HepG2 (cell line): ENCODE data around the gene COMMD1. TPM values are rescaled to one million over a fixed set of nuclear protein-coding genes. Genes with fewer than 3 reads are reported as not detected.

Source experiments
- ARNT ChIP-seq: fragments of 450-650 bp; IDR thresholded peaks from 2 replicates; pipeline ENCODE4 v1.6.1; 2017
- CREB1 ChIP-seq, 2 experiments: fragments of 450-650 bp in 1 of 2; IDR thresholded peaks; 2 replicates each; pipeline ENCODE4 v1.6.1; 2016 to 2017; ENCODE audit warnings: control low read depth in 1 of 2, mild to moderate bottlenecking in 1 of 2, missing compliant biosample characterization in 1 of 2, missing genetic modification characterization in 1 of 2
- DBP ChIP-seq: sonication (generic); formaldehyde crosslinking; IDR thresholded peaks from 2 replicates; pipeline ENCODE4 v1.4.0; 2020; ENCODE audit warnings: missing genetic modification reagents; ENCODE audit errors: not compliant biosample characterization
- DZIP1 ChIP-seq: sonication (generic); formaldehyde crosslinking; IDR thresholded peaks from 2 replicates; pipeline ENCODE4 v1.5.0; 2020; ENCODE audit warnings: mild to moderate bottlenecking, missing genetic modification reagents
- MED13 ChIP-seq: sonication (generic); formaldehyde crosslinking; IDR thresholded peaks from 2 replicates; pipeline ENCODE4 v1.5.0; 2020; ENCODE audit warnings: missing genetic modification reagents
- THAP9 ChIP-seq: sonication (generic); formaldehyde crosslinking; IDR thresholded peaks from 2 replicates; pipeline ENCODE4; 2020; ENCODE audit warnings: missing genetic modification reagents, mild to moderate bottlenecking, borderline replicate concordance
- THYN1 ChIP-seq: sonication (generic); formaldehyde crosslinking; IDR thresholded peaks from 2 replicates; pipeline ENCODE4 v1.8.1; 2023; ENCODE audit warnings: low read depth, mild to moderate bottlenecking, moderate library complexity, missing genetic modification reagents, borderline replicate concordance
- ZBTB40 ChIP-seq, 2 experiments: fragments of 450-650 bp in 1 of 2; sonication (generic) in 1 of 2; formaldehyde crosslinking in 1 of 2; IDR thresholded peaks; 2 replicates each; pipeline versions ENCODE4 v1.6.1 to v1.8.0; 2016 to 2022; ENCODE audit warnings: antibody characterized with exemption in 1 of 2, mild to moderate bottlenecking in 1 of 2, missing genetic modification reagents in 1 of 2
- ZNF24 ChIP-seq: fragments of 450-650 bp; IDR thresholded peaks from 2 replicates; pipeline ENCODE4 v1.6.1; 2017; ENCODE audit warnings: antibody characterized with exemption, mild to moderate bottlenecking
- ZNF343 ChIP-seq: sonication (generic); formaldehyde crosslinking; IDR thresholded peaks from 2 replicates; pipeline ENCODE4 v1.4.0; 2020; ENCODE audit warnings: mild to moderate bottlenecking, missing genetic modification reagents
- ZNF891 ChIP-seq: sonication (generic); formaldehyde crosslinking; IDR thresholded peaks from 2 replicates; pipeline ENCODE4 v1.5.0; 2020; ENCODE audit warnings: mild to moderate bottlenecking, missing genetic modification reagents
- polyA plus RNA-seq, 8 experiments: library from polyadenylated mRNA; depleted of rRNA in 3 of 8; stranded (reverse) in 7 of 8; unstranded in 1 of 8; fragments of >200 nt; fragmentation: Illumina TruSeq in 4 of 8; extraction: Trizol in 4 of 8; gene quantifications; 2 replicates each; pipeline versions ENCODE4 v1.2.1 to v1.2.3, GENCODE V29; 2011 to 2016; ENCODE audit warnings: low read depth in 4 of 8, missing spikeins in 1 of 8, mixed read lengths in 1 of 8; ENCODE audit not compliant: insufficient read depth in 1 of 8
- total RNA-seq, 5 experiments: library from RNA; depleted of rRNA; stranded (reverse); fragments of >200 nt; fragmentation: Illumina TruSeq; extraction: Trizol; gene quantifications; 2 replicates each; pipeline ENCODE4 v1.2.3, GENCODE V29; 2016; ENCODE audit warnings: low read depth in 1 of 5

The COMMD1 gene
- total and polyA plus RNA-seq, 2 of the 13 experiments (the other 11 are each of a cell fraction or from before 2014, with no cell fraction given) = 25.7 to 105 TPM

- TF ChIP-seq ZNF891 (CRISPR knock-in tag) (peak; percentile 69; the same call in 1 of the 2 replicates), THAP9 (CRISPR knock-in tag) (peak; percentile 95), THYN1 (CRISPR knock-in tag) (peak; percentile 72; the same call in 1 of the 2 replicates), MED13 (CRISPR knock-in tag) (peak; percentile 83), ARNT (no peak), ZNF343 (CRISPR knock-in tag) (peak; percentile 97), DZIP1 (CRISPR knock-in tag) (no peak), ZNF24 (peak; percentile 35; the same call in 1 of the 2 replicates), ZBTB40 (IDR thresholded peaks at IDR 0.05) (no peak), ZBTB40 (CRISPR knock-in tag; IDR thresholded peaks at IDR 0.05) (peak; percentile 92), CREB1 (IDR thresholded peaks at IDR 0.05) (peak; percentile 99), CREB1 (CRISPR knock-in tag; IDR thresholded peaks at IDR 0.05) (peak; percentile 100), DBP (peak; percentile 66)
Measured at GRCh38 chr2:61888267-61889055, 17.0 kb upstream of the COMMD1 start, which contains the start of gene CCT4 (continued).
